Activated B cell treated with CpG ODN at 0.5 μM for 24 hours (primary cell): ENCODE measurements around the gene EPSTI1. TPM values are rescaled to one million over a fixed set of nuclear protein-coding genes. Genes with fewer than 3 reads are reported as not detected.

Experiments
- ATAC-seq: fragments of 200-7000 bp; cut with Tn5 transposase; one replicate; pipeline ENCODE4 v1.10.0; 2021; ENCODE audit warnings: low read depth, mild to moderate bottlenecking, moderate library complexity
- CTCF ChIA-PET: fragments of 350-600 bp; sonication (Branson Sonifier 250); formaldehyde crosslinking; loops from one replicate; lab custom pipeline; 2021; ENCODE audit warnings: antibody characterized with exemption; lab: Charles Lee
- POLR2A ChIA-PET: fragments of 350-600 bp; sonication (Branson Sonifier 250); formaldehyde crosslinking; loops from one replicate; lab custom pipeline; 2021; ENCODE audit warnings: antibody characterized with exemption; lab: Charles Lee
- DNase-seq: peaks from one replicate; pipeline ENCODE4 v3.0.0; 2022
- H3K27ac Mint-ChIP-seq: one replicate; pipeline ENCODE4 v1.8.0; 2020; ENCODE audit warnings: mixed read lengths
- H3K27me3 Mint-ChIP-seq: one replicate; pipeline ENCODE4 v1.8.0; 2021; ENCODE audit warnings: mixed read lengths
- H3K36me3 Mint-ChIP-seq: one replicate; pipeline ENCODE4 v1.8.0; 2021; ENCODE audit warnings: low read depth, mixed read lengths
- H3K4me1 Mint-ChIP-seq: one replicate; pipeline ENCODE4 v1.8.0; 2021; ENCODE audit warnings: mixed read lengths
- H3K4me3 Mint-ChIP-seq: one replicate; pipeline ENCODE4 v1.8.0; 2020; ENCODE audit warnings: mild to moderate bottlenecking, mixed read lengths
- H3K9me3 Mint-ChIP-seq: one replicate; pipeline ENCODE4 v1.8.0; 2020; ENCODE audit warnings: mixed read lengths
- intact Hi-C: fragments of 100-400 bp; cut with micrococcal nuclease; formaldehyde crosslinking; loops from one replicate; pipeline ENCODE4 v1.15.1; 2024
- total RNA-seq: library from RNA; stranded (reverse); gene quantifications from 2 replicates; pipeline ENCODE4 v1.2.3, GENCODE V29; 2022
- TF ChIP-seq, protein P1 (sequence below): fragments of 200-600 bp; IDR thresholded peaks from one replicate; pipeline ENCODE4 v1.8.0; 2022; ENCODE audit warnings: antibody characterized with exemption, mild to moderate bottlenecking

EPSTI1 gene
- total RNA-seq, 1 donor from 2014 or later = 32.8 TPM

DNA sequence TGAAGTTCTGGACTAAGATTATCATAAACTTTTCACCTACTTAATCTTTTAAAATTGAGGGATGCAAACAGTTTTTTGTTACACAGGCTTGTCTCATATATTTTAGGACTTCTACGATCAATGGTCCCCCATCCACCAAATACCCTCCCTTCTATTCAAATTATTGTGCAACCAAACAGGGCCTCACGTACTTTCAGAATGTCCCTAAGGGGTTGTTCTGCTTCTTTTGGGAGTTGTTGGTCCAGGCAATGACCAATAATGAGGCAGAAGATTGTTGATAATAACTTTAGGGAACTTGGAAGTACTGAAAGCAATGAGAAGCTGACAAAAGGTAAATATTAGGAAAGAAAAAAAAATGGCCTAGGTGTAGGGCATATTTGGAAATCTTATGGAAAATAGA lies 34.2 kb upstream of the EPSTI1 start:
- CTCF ChIA-PET = interaction anchor here (1.2 to 3.2 kb wide), 2 partner anchors 57 to 59 kb away, joined by 5 to 11 read pairs; no protein-coding TSS in a partner anchor
- DNase-seq (no peak), ATAC-seq (no peak)
- intact Hi-C loops = loop anchor here (10.0 kb wide), 2 partner anchors 151 to 1549 kb away; partner anchors contain the start of gene TSC22D1
- no peaks in the 10 kb centered on the region for H3K9me3 Mint-ChIP-seq
- H3K36me3 Mint-ChIP-seq = peaks cover 45% of the 10 kb centered on the region
- POLR2A ChIA-PET = interaction anchor here (0.7 to 4.4 kb wide), 7 partner anchors 9 to 74 kb away, joined by 3 to 50 read pairs (median 4); partner anchors contain the start of gene EPSTI1
- no peak overlapping the region for H3K4me3 Mint-ChIP-seq
- no peak overlapping the region for H3K27ac Mint-ChIP-seq
- TF ChIP-seq, protein P1, sequence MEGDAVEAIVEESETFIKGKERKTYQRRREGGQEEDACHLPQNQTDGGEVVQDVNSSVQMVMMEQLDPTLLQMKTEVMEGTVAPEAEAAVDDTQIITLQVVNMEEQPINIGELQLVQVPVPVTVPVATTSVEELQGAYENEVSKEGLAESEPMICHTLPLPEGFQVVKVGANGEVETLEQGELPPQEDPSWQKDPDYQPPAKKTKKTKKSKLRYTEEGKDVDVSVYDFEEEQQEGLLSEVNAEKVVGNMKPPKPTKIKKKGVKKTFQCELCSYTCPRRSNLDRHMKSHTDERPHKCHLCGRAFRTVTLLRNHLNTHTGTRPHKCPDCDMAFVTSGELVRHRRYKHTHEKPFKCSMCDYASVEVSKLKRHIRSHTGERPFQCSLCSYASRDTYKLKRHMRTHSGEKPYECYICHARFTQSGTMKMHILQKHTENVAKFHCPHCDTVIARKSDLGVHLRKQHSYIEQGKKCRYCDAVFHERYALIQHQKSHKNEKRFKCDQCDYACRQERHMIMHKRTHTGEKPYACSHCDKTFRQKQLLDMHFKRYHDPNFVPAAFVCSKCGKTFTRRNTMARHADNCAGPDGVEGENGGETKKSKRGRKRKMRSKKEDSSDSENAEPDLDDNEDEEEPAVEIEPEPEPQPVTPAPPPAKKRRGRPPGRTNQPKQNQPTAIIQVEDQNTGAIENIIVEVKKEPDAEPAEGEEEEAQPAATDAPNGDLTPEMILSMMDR = no peak
- H3K4me1 Mint-ChIP-seq = peaks cover 70% of the 10 kb centered on the region
- H3K27me3 Mint-ChIP-seq = no peaks in the 10 kb centered on the region

DNA sequence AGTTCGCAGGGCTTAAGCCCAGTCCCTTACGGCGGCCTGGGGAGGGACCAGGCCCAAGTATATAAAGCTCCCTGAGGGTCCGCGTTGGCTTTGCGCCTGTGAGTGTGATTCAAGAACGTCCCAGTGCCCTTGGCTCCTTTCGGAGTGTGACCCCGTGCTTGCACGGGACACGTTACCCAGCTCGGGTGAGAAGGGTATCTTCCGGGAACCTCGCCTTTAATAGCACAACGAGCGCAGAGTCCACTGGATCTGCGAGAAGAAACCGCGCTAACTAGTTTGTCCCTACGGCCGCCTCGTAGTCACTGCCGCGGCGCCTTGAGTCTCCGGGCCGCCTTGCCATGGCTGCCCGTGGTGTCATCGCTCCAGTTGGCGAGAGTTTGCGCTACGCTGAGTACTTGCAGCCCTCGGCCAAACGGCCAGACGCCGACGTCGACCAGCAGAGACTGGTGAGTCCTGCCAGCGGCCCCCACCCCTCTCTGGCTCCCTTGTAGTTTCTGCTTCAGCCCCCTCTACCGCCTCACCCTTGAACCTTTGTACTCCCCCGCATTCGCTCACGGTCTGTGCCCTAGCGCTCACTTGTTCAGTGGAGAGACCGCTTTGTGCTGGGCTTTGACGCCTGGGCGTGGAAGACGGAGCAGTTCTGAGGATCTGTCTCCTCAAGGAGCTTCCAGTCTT lies 31.4 kb upstream of the EPSTI1 start, which contains the start of gene DNAJC15:
Gene DNAJC15 (plus strand): TSS at position 298 of the 675 bp plus-strand sequence. CDS start 41 bp downstream, at position 339.
- intact Hi-C loops = loop anchor here (1.0 to 10.0 kb wide), 8 partner anchors 22 to 1894 kb away; partner anchors contain the start of genes EPSTI1 and TSC22D1
- peaks cover 47% of the 10 kb centered on the region for H3K4me1 Mint-ChIP-seq
- POLR2A ChIA-PET = interaction anchor here (0.7 to 4.4 kb wide), 18 partner anchors 9 to 632 kb away, joined by 3 to 50 read pairs (median 4); partner anchors contain the start of gene EPSTI1
- CTCF ChIA-PET = interaction anchor here (0.7 to 3.1 kb wide), 5 partner anchors 23 to 62 kb away, joined by 3 to 12 read pairs (median 6); no protein-coding TSS in a partner anchor
- H3K27ac Mint-ChIP-seq = peak within 1 kb of the TSS; percentile 97
- peak; percentile 85 for ATAC-seq
- H3K36me3 Mint-ChIP-seq = peaks cover 32% of the 10 kb centered on the region
- H3K9me3 Mint-ChIP-seq = no peaks in the 10 kb centered on the region
- no peaks in the 10 kb centered on the region for H3K27me3 Mint-ChIP-seq
- peak; percentile 81 for DNase-seq
- peak within 1 kb of the TSS; percentile 94 for H3K4me3 Mint-ChIP-seq
- TF ChIP-seq, protein P1 = no peak

DNA sequence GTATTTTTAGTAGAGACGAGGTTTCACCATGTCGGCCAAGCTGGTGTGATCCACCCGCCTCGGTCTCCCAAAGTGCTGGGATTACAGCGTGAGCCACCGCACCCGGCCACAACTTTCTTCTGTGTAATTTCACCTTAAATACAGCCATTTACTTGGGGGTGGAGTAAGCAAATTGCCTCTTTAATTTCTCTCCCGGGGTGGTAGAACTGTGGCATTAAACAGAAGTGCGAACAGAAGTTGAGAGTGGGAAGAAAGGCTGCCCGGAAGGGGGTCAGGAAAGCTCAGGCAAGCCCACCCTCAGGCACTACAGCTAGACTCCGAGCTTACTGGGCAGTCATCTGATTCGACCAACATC lies 30.9 kb upstream of the EPSTI1 start:
- TF ChIP-seq, protein P1 = no peak
- Mint-ChIP-seq H3K36me3 (peaks cover 27% of the 10 kb centered on the region), H3K27ac (peak overlapping the region; percentile 97), H3K4me3 (peak overlapping the region; percentile 94), H3K4me1 (peaks cover 41% of the 10 kb centered on the region), H3K27me3 (no peaks in the 10 kb centered on the region), H3K9me3 (no peaks in the 10 kb centered on the region)
- DNase-seq = no peak
- CTCF ChIA-PET = interaction anchor here (0.7 to 3.1 kb wide), 3 partner anchors 51 to 63 kb away, joined by 3 to 12 read pairs (median 8); no protein-coding TSS in a partner anchor
- ATAC-seq = no peak
- POLR2A ChIA-PET = interaction anchor here (0.6 to 4.4 kb wide), 15 partner anchors 9 to 632 kb away, joined by 3 to 50 read pairs (median 5); partner anchors contain the start of gene EPSTI1
- intact Hi-C loops = loop anchor here (1.0 to 10.0 kb wide), 8 partner anchors 22 to 1894 kb away; partner anchors contain the start of genes EPSTI1 and TSC22D1

DNA sequence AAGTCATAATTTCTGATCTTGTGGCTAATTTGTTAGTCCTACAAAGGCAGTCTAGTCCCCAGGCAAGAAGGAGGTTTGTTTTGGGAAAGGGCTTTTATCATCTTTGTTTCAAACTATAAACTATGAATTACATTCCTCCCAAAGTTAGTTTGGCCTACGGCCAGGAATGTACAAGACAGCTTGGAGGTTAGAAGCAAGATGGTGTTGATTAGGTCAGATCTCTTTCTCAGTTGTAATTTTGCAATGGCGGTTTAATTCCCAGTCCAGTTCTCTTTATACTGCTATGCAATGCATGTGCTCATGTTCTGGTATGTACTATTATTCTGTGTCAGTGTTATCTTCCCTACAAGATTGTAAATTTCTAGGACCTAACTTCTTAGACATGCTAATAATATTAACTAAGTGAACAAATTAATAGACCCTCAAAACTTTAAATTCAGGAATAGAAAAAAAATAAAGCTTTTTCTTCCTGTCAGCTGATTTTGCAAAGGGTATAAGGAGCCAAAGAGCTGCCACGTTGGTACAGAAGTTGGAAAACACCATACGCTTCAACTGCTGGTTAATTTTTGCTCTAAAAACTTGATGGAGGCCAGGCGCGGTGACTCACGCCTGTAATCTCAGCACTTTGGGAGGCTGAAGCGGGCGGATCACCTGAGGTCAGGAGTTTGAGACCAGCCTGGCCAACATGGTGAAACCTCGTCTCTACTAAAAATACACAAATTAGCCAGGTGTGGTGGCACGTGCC lies 30.1 kb upstream of the EPSTI1 start:
- Mint-ChIP-seq H3K36me3 (peaks cover 19% of the 10 kb centered on the region), H3K4me3 (no peak overlapping the region), H3K9me3 (no peaks in the 10 kb centered on the region), H3K27me3 (no peaks in the 10 kb centered on the region), H3K4me1 (peaks cover 37% of the 10 kb centered on the region), H3K27ac (peak overlapping the region; percentile 97)
- ChIA-PET POLR2A (interaction anchor here (0.6 to 4.4 kb wide), 10 partner anchors 11 to 66 kb away, joined by 3 to 50 read pairs (median 4); partner anchors contain the start of gene EPSTI1), CTCF (interaction anchor here (0.6 to 3.1 kb wide), 2 partner anchors 50 to 52 kb away, joined by 3 to 12 read pairs; no protein-coding TSS in a partner anchor)
- ATAC-seq = no peak
- no peak for DNase-seq
- intact Hi-C loops = loop anchor here (2.0 to 10.0 kb wide), 5 partner anchors 51 to 1895 kb away; partner anchors contain the start of gene TSC22D1
- TF ChIP-seq, protein P1 = no peak
